Measurements from ENCODE around the gene CD86.

DNA sequence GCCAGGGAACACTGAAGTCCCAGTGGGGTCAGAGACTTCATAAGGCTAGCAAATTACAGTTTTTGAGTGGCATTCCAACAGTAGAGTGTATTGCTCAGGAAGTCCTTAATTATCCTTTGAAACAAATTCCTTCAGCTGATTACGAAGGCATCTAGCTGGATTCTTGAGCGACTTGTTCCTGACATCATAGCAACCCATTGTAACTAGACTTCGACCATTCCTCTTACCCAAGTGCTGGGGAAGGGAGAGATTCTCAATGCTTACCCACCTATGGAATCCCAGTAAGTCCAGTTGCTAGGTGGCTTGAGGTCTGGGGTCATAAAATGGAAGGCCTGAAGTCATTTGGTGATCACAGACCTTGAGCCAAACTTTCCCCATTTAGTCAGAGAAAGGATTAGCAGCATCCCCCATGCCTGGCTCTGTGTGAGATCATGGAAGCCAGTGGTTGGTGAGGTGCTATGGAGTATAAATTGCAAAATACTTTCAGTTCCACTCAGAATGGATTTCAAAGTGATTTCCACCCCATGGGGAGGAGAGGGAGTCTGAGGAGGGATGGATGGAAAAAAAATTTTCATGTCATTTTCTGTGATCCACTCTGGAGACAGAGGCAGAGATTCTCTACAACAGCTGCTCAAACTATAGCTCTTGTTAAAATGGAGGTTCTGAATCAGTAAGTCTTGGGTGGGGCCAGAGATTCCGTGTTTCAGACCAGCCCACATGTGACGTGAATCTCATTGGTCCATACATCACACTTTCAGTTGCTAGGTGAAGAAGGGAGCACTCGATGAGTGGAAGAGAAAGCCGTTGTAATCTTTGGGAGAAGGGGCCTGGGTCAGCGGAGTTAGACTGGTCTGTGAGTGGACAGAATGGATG lies 45.7 kb downstream of the CD86 start:
- TF ChIP-seq SUZ12 (IDR thresholded peaks at IDR 0.05) = no peak
- no peak for TF ChIP-seq SP1 (IDR thresholded peaks at IDR 0.05)
- TF ChIP-seq ARNT (IDR thresholded peaks at IDR 0.05) = no peak
- no peak for TF ChIP-seq BHLHE40 (IDR thresholded peaks at IDR 0.05; ENCODE audit: borderline replicate concordance)
- TF ChIP-seq ELF4 (IDR thresholded peaks at IDR 0.05) = no peak
- no peak for TF ChIP-seq HDGF (IDR thresholded peaks at IDR 0.05; ENCODE audit: borderline replicate concordance)
- no peak for TF ChIP-seq FOXM1 (IDR thresholded peaks at IDR 0.05; ENCODE audit: borderline replicate concordance)
- TF ChIP-seq, protein P1, sequence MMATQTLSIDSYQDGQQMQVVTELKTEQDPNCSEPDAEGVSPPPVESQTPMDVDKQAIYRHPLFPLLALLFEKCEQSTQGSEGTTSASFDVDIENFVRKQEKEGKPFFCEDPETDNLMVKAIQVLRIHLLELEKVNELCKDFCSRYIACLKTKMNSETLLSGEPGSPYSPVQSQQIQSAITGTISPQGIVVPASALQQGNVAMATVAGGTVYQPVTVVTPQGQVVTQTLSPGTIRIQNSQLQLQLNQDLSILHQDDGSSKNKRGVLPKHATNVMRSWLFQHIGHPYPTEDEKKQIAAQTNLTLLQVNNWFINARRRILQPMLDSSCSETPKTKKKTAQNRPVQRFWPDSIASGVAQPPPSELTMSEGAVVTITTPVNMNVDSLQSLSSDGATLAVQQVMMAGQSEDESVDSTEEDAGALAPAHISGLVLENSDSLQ (IDR thresholded peaks at IDR 0.05) = no peak

Data from HEK293T (cell line).